ENCODE results near the gene SNX6. TPM values are rescaled to one million over a fixed set of nuclear protein-coding genes. Genes with fewer than 3 reads are reported as not detected.
"Not testable (repeated sequence)": the region's sequence is repeated elsewhere in the genome, so short reads cannot be mapped to it uniquely, and the experiment has no call there.

Gene SNX6
- total RNA-seq, 3 donors from 2014 or later (not counting 1 experiment from before 2014, with no cell fraction given): 62.6 to 77.7 (median 67.1) TPM

DNA sequence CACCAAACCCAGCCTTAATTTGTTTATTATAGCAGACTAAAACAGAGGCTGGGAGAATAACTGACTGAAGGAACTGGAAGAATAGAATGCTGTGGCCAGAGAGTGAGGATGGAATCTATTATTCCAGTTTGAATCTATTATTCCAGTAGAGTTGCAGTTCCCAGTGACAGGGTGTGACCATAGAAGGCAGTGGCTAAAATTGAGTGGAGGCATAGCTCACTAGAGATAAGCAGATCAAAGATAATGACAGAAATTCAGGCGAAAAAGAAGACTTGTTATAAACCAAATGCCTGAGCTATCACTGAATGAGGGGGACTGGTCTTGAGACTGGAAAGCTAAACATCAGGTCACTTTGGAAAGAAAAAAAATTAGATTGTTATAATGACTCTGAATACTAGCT, 26.0 kb upstream of the SNX6 start:
- H3K27ac ChIP-seq (ENCODE audit: low read length): no peak overlapping the region
- Mint-ChIP-seq H3K27ac (no peak overlapping the region), H3K9me3 (no peaks in the 10 kb centered on the region), H3K4me3 (no peak overlapping the region), H3K4me1 (no peaks in the 10 kb centered on the region), H3K36me3 (no peaks in the 10 kb centered on the region), H3K27me3 (ENCODE audit: low read depth in 2 of 2) (no peaks in the 10 kb centered on the region)
- 94% methylated on average over 1 of the region's 1 CpG for WGBS (ENCODE audit: insufficient coverage)
- no peaks in the 10 kb centered on the region for H3K9me3 ChIP-seq (ENCODE audit: control insufficient read depth, insufficient read depth, low read length)
- no peaks in the 10 kb centered on the region for H3K36me3 ChIP-seq (ENCODE audit: control insufficient read depth, insufficient read depth, low read length)
- TF ChIP-seq, protein P1, sequence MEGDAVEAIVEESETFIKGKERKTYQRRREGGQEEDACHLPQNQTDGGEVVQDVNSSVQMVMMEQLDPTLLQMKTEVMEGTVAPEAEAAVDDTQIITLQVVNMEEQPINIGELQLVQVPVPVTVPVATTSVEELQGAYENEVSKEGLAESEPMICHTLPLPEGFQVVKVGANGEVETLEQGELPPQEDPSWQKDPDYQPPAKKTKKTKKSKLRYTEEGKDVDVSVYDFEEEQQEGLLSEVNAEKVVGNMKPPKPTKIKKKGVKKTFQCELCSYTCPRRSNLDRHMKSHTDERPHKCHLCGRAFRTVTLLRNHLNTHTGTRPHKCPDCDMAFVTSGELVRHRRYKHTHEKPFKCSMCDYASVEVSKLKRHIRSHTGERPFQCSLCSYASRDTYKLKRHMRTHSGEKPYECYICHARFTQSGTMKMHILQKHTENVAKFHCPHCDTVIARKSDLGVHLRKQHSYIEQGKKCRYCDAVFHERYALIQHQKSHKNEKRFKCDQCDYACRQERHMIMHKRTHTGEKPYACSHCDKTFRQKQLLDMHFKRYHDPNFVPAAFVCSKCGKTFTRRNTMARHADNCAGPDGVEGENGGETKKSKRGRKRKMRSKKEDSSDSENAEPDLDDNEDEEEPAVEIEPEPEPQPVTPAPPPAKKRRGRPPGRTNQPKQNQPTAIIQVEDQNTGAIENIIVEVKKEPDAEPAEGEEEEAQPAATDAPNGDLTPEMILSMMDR (IDR thresholded peaks at IDR 0.05): no peak
- DNase-seq (no peak), ATAC-seq (no peak)
- intact Hi-C loops (cut with micrococcal nuclease): no loop called here
- H3K27me3 ChIP-seq (ENCODE audit: control insufficient read depth, insufficient read depth, low read length): no peaks in the 10 kb centered on the region
- no peak overlapping the region for H3K4me3 ChIP-seq (ENCODE audit: low read length)
- no peaks in the 10 kb centered on the region for H3K4me1 ChIP-seq (ENCODE audit: control insufficient read depth, insufficient read depth, low read length)

GRCh38 chr14:34653073-34653472, 23.1 kb upstream of the SNX6 start:
- not testable (repeated sequence) for DNase-seq; H3K4me1 ChIP-seq (ENCODE audit: control insufficient read depth, insufficient read depth, low read length); H3K27me3 Mint-ChIP-seq (ENCODE audit: low read depth in 2 of 2); ATAC-seq; H3K4me3 ChIP-seq (ENCODE audit: low read length); H3K27me3 ChIP-seq (ENCODE audit: control insufficient read depth, insufficient read depth, low read length); H3K9me3 Mint-ChIP-seq; H3K36me3 ChIP-seq (ENCODE audit: control insufficient read depth, insufficient read depth, low read length); H3K9me3 ChIP-seq (ENCODE audit: control insufficient read depth, insufficient read depth, low read length); H3K27ac ChIP-seq (ENCODE audit: low read length); H3K4me1 Mint-ChIP-seq; H3K4me3 Mint-ChIP-seq; H3K36me3 Mint-ChIP-seq; H3K27ac Mint-ChIP-seq
- intact Hi-C loops (cut with micrococcal nuclease): loop anchor here (1.0 kb wide), 1 partner anchor 8 kb away; no protein-coding TSS in a partner anchor
- WGBS (ENCODE audit: insufficient coverage): 96% methylated on average over 2 of the region's 2 CpGs

GRCh38 chr14:34652348-34652747, 22.4 kb upstream of the SNX6 start:
- DNase-seq; H3K27me3 ChIP-seq (ENCODE audit: control insufficient read depth, insufficient read depth, low read length); H3K4me1 Mint-ChIP-seq; H3K4me3 ChIP-seq (ENCODE audit: low read length); H3K9me3 ChIP-seq (ENCODE audit: control insufficient read depth, insufficient read depth, low read length); H3K36me3 ChIP-seq (ENCODE audit: control insufficient read depth, insufficient read depth, low read length); H3K27me3 Mint-ChIP-seq (ENCODE audit: low read depth in 2 of 2); H3K4me1 ChIP-seq (ENCODE audit: control insufficient read depth, insufficient read depth, low read length); H3K4me3 Mint-ChIP-seq; H3K9me3 Mint-ChIP-seq; H3K27ac Mint-ChIP-seq; intact Hi-C loops (cut with micrococcal nuclease); H3K27ac ChIP-seq (ENCODE audit: low read length); H3K36me3 Mint-ChIP-seq; ATAC-seq: not testable (repeated sequence)
- WGBS (ENCODE audit: insufficient coverage): 100% methylated on average over 1 of the region's 1 CpG

DNA sequence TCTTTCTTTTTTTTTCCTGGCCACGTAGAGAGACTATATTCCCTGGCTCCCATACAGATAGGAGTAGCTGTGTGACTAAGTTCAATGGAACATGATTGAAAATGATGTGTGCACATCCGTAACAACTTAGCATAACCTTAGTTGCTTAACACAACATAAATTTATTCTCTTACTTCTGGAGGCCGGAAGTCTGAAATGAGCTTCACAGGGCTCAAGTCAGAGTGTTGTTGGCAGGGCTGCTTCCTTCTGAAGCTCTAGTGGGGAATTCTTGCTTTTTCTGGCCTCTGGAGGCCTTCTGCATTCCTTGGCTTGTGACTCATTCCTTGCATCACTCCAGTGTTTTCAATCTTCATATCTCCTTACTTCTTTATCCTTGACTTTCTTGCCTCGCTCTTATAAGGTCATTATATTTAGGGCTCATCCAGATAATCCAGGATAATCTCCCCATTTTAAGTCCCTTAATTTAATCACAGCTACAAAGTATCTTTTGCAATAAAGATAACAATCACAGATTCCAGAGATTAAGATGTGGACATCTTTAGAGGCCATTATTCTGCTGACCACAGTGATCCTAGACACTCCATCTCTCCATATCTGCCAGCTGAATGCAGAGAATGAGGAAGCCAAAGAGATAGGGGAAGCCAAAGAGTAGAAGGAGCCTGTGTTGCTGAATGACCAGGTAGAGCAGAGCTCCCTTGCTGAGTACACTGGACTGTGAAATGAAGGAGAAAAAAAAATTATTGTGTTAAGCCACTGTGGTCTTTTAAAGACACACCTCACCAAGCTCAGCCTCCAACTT, 21.0 kb upstream of the SNX6 start:
- TF ChIP-seq, protein P1 (IDR thresholded peaks at IDR 0.05): no peak
- H3K9me3 Mint-ChIP-seq: no peaks in the 10 kb centered on the region
- H3K36me3 ChIP-seq (ENCODE audit: control insufficient read depth, insufficient read depth, low read length): no peaks in the 10 kb centered on the region
- no peaks in the 10 kb centered on the region for H3K9me3 ChIP-seq (ENCODE audit: control insufficient read depth, insufficient read depth, low read length)
- no peaks in the 10 kb centered on the region for H3K27me3 Mint-ChIP-seq (ENCODE audit: low read depth in 2 of 2)
- no peak overlapping the region for H3K27ac Mint-ChIP-seq
- no peaks in the 10 kb centered on the region for H3K27me3 ChIP-seq (ENCODE audit: control insufficient read depth, insufficient read depth, low read length)
- DNase-seq (no peak), ATAC-seq (no peak)
- intact Hi-C loops (cut with micrococcal nuclease): no loop called here
- H3K4me3 Mint-ChIP-seq: no peak overlapping the region
- no peaks in the 10 kb centered on the region for H3K4me1 Mint-ChIP-seq
- H3K36me3 Mint-ChIP-seq: no peaks in the 10 kb centered on the region
- no peaks in the 10 kb centered on the region for H3K4me1 ChIP-seq (ENCODE audit: control insufficient read depth, insufficient read depth, low read length)
- WGBS (ENCODE audit: insufficient coverage): 88% methylated on average over 3 of the region's 4 CpGs
- H3K4me3 ChIP-seq (ENCODE audit: low read length): no peak overlapping the region
- H3K27ac ChIP-seq (ENCODE audit: low read length): no peak overlapping the region

GRCh38 chr14:34650006-34650405, 20.1 kb upstream of the SNX6 start:
- H3K27ac ChIP-seq (ENCODE audit: low read length); H3K36me3 Mint-ChIP-seq; H3K27me3 Mint-ChIP-seq (ENCODE audit: low read depth in 2 of 2); H3K9me3 ChIP-seq (ENCODE audit: control insufficient read depth, insufficient read depth, low read length); H3K4me3 Mint-ChIP-seq; H3K4me1 Mint-ChIP-seq; H3K9me3 Mint-ChIP-seq; DNase-seq; H3K27me3 ChIP-seq (ENCODE audit: control insufficient read depth, insufficient read depth, low read length); ATAC-seq; H3K27ac Mint-ChIP-seq; H3K4me1 ChIP-seq (ENCODE audit: control insufficient read depth, insufficient read depth, low read length); H3K4me3 ChIP-seq (ENCODE audit: low read length); intact Hi-C loops (cut with micrococcal nuclease); H3K36me3 ChIP-seq (ENCODE audit: control insufficient read depth, insufficient read depth, low read length): not testable (repeated sequence)
- WGBS (ENCODE audit: insufficient coverage): 100% methylated on average over 1 of the region's 2 CpGs

Data from natural killer cell (primary cell).